PC-9 (cell line): Measurements from ENCODE around the gene TEX30. TPM values are rescaled to one million over a fixed set of nuclear protein-coding genes. Genes with fewer than 3 reads are reported as not detected.

Experiments
- BruUV-seq: library from RNA; stranded (reverse); fragments of 400-500 nt; replicated peaks from 2 replicates; lab custom pipeline; 2021; lab: Mats Ljungman, UMichigan
- CTCF ChIA-PET: fragments of 300-600 bp; sonication (Branson Sonifier 250); formaldehyde crosslinking; loops from one replicate; lab custom pipeline; 2022; ENCODE audit warnings: antibody characterized with exemption; lab: Charles Lee
- POLR2A ChIA-PET: fragments of 300-600 bp; sonication (Branson Sonifier 250); formaldehyde crosslinking; loops from one replicate; lab custom pipeline; 2022; ENCODE audit warnings: antibody characterized with exemption; ENCODE audit not compliant: unreplicated experiment; lab: Charles Lee
- DNase-seq, 2 experiments: peaks; one replicate each; pipeline versions ENCODE4 v3.0.0 to v3.0.0-alpha.2; 2015 to 2022; ENCODE audit warnings: mixed read lengths in 1 of 2
- H2AFZ ChIP-seq: fragments of 200-600 bp; sonication (generic); 2 replicates; pipeline ENCODE4 v1.8.1; 2017; ENCODE audit warnings: antibody characterized with exemption
- H3F3A ChIP-seq: fragments of 200-600 bp; sonication (generic); 2 replicates; pipeline ENCODE4 v1.8.1; 2017; ENCODE audit warnings: antibody characterized with exemption, mild to moderate bottlenecking, low read depth; ENCODE audit not compliant: insufficient read depth
- H3K27ac ChIP-seq: fragments of 200-600 bp; sonication (generic); 2 replicates; pipeline ENCODE4 v1.6.1; 2016; ENCODE audit warnings: mixed run types
- H3K27me3 ChIP-seq: fragments of 200-600 bp; sonication (generic); 2 replicates; pipeline ENCODE4 v1.6.1; 2016; ENCODE audit warnings: low read depth, mixed run types; ENCODE audit not compliant: insufficient read depth
- H3K36me3 ChIP-seq: fragments of 200-600 bp; sonication (generic); 2 replicates; pipeline ENCODE4 v1.6.1; 2016; ENCODE audit warnings: low read depth, mixed run types
- H3K4me1 ChIP-seq: fragments of 200-600 bp; sonication (generic); replicated peaks from 2 replicates; pipeline ENCODE4 v1.6.1; 2016; ENCODE audit warnings: mixed run types; ENCODE audit not compliant: insufficient read depth
- H3K4me2 ChIP-seq: fragments of 200-600 bp; sonication (generic); 2 replicates; pipeline ENCODE4 v1.6.1; 2017; ENCODE audit warnings: mixed run types
- H3K4me3 ChIP-seq: fragments of 200-600 bp; sonication (generic); 2 replicates; pipeline ENCODE4 v1.6.1; 2016; ENCODE audit warnings: mixed run types
- H3K79me2 ChIP-seq: fragments of 200-600 bp; sonication (generic); 2 replicates; pipeline ENCODE4 v1.6.1; 2017; ENCODE audit warnings: low read depth, mixed run types
- H3K9me2 ChIP-seq: fragments of 200-600 bp; sonication (generic); 2 replicates; pipeline ENCODE4 v1.8.1; 2017; ENCODE audit warnings: mild to moderate bottlenecking; ENCODE audit not compliant: insufficient read depth
- H3K9me3 ChIP-seq: fragments of 200-600 bp; sonication (generic); 2 replicates; pipeline ENCODE4 v1.8.1; 2016; ENCODE audit warnings: low read depth; ENCODE audit not compliant: insufficient read depth
- H4K20me1 ChIP-seq: fragments of 200-600 bp; sonication (generic); 2 replicates; pipeline ENCODE4 v1.8.1; 2017; ENCODE audit not compliant: insufficient read depth
- EZH2 ChIP-seq: fragments of 200-600 bp; sonication (generic); IDR thresholded peaks from 2 replicates; pipeline ENCODE4 v1.8.0; 2017; ENCODE audit warnings: antibody characterized with exemption, low read depth
- intact Hi-C: fragments of 100-400 bp; cut with micrococcal nuclease; formaldehyde crosslinking; loops from one replicate; pipeline ENCODE4 v1.10.0; 2022; ENCODE audit not compliant: unreplicated experiment
- total RNA-seq: library from RNA; stranded (reverse); gene quantifications from 2 replicates; pipeline ENCODE4 v1.2.3, GENCODE V29; 2021
- TF ChIP-seq, protein P1 (sequence below): fragments of 200-600 bp; sonication (generic); conservative IDR thresholded peaks from 2 replicates; pipeline ENCODE4 v1.6.1; 2017; ENCODE audit warnings: mixed run types, antibody characterized with exemption, mild to moderate bottlenecking, moderate library complexity

Gene TEX30
- total RNA-seq, 1 experiment from 2014 or later: 13.1 TPM

DNA sequence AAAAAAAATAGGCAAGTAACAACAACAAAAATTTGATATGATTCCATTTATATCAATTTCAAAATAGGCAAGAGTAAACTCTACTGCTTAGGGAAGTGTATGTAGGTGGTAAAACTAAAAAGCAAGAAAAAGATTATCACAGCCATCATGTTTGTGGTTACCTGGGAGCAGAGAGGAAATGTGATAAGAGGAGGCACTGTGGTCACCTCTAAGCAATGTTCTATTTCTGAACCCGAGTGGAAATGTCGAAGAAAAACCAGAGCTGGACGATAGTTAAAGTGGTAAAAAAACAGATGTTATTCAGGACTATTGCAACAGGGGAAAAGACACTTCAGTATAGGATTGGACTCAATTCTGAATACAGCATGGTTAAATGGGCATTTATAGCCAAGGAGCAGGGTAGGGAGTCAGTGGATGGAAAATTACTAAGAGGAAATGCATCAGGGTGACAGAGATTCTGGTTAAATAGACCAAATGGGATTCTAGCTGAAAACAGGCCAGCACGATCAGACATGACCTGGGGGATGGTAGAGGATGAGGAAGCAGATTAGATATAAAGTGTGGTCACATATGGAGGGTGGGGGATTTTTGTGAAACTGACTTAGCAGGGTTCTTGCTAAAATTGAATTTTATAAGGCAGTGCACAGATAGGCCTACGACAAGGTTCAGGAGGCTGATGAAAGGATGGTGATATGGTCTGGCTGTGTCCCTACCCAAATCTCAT lies 6.0 kb upstream of the TEX30 start:
- intact Hi-C loops: no loop called here
- no peak overlapping the region for H3K4me3 ChIP-seq
- TF ChIP-seq, protein P1, sequence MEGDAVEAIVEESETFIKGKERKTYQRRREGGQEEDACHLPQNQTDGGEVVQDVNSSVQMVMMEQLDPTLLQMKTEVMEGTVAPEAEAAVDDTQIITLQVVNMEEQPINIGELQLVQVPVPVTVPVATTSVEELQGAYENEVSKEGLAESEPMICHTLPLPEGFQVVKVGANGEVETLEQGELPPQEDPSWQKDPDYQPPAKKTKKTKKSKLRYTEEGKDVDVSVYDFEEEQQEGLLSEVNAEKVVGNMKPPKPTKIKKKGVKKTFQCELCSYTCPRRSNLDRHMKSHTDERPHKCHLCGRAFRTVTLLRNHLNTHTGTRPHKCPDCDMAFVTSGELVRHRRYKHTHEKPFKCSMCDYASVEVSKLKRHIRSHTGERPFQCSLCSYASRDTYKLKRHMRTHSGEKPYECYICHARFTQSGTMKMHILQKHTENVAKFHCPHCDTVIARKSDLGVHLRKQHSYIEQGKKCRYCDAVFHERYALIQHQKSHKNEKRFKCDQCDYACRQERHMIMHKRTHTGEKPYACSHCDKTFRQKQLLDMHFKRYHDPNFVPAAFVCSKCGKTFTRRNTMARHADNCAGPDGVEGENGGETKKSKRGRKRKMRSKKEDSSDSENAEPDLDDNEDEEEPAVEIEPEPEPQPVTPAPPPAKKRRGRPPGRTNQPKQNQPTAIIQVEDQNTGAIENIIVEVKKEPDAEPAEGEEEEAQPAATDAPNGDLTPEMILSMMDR: no peak
- TF ChIP-seq EZH2: no peak
- no peak overlapping the region for H3K27ac ChIP-seq
- no peaks in the 10 kb centered on the region for H3K27me3 ChIP-seq
- no peak overlapping the region; the same call in 1 of the 2 replicates for H2AFZ ChIP-seq
- CTCF ChIA-PET: no interaction called here
- no peaks in the 10 kb centered on the region for H3K79me2 ChIP-seq
- no peak overlapping the region for H3K4me2 ChIP-seq
- POLR2A ChIA-PET: no interaction called here
- DNase-seq: no peak
- H3K9me2 ChIP-seq: no peaks in the 10 kb centered on the region
- H3K4me1 ChIP-seq: no peaks in the 10 kb centered on the region; the same call in 1 of the 2 replicates
- H3F3A ChIP-seq: no peaks in the 10 kb centered on the region; the same call in 1 of the 2 replicates
- BruUV-seq: no TSS peak
- no peaks in the 10 kb centered on the region for H3K36me3 ChIP-seq
- no peaks in the 10 kb centered on the region for H4K20me1 ChIP-seq
- no peaks in the 10 kb centered on the region for H3K9me3 ChIP-seq

DNA sequence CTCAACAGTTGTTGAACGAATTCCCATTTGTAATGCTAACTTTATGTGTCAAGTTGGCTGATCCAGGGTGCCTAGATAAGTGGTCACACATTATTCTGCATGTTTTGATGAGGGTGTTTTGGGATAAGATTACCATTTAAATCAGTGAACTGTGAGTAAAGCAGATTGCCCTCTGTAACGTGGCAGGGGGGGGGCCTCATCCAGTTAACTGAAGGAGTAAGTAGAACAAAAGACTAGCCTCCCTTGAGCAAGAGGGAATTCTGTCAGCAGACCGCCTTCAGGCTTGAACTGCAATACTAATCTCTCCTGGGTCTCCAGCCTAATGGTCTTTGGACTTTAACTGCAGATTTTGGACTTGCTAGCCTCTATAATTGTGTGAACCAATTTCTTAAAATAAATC lies 4.2 kb upstream of the TEX30 start:
- H4K20me1 ChIP-seq: no peaks in the 10 kb centered on the region
- H2AFZ ChIP-seq: no peak overlapping the region
- H3K79me2 ChIP-seq: 0 out of 2 replicates have a peak, but pooled peaks cover 4% of the 10 kb centered on the region
- intact Hi-C loops: no loop called here
- ChIA-PET POLR2A (no interaction called here), CTCF (no interaction called here)
- H3K36me3 ChIP-seq: no peaks in the 10 kb centered on the region
- BruUV-seq: no TSS peak
- H3K4me3 ChIP-seq: no peak overlapping the region
- no peak overlapping the region for H3K27ac ChIP-seq
- H3K9me2 ChIP-seq: no peaks in the 10 kb centered on the region
- no peak overlapping the region for H3K4me2 ChIP-seq
- H3K4me1 ChIP-seq: peaks cover 6% of the 10 kb centered on the region
- no peaks in the 10 kb centered on the region for H3K9me3 ChIP-seq
- H3F3A ChIP-seq: no peaks in the 10 kb centered on the region; the same call in 1 of the 2 replicates
- no peak for DNase-seq
- TF ChIP-seq, protein P1: no peak
- TF ChIP-seq EZH2: no peak
- no peaks in the 10 kb centered on the region for H3K27me3 ChIP-seq

DNA sequence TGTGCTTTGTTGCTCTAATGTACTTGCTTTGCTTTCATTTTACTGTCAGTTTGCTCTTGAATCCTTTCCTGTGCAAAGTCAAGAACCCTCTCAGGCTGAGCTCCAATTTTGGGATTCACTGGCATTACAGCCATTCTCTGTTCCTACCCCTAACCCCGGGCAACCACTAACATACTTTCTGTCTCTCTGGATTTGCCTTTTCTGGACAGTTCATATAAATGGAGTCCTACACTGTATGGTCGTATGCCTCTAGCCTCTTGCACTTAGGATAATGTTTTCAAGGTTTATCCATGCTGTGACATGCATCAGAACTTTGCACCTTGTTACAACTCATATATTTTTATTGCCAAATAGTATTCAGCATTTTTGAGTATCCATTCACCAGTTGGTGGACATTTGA lies 2.7 kb upstream of the TEX30 start:
- Histone ChIP-seq H3K79me2 (peaks cover 15% of the 10 kb centered on the region), H3K4me3 (no peak overlapping the region), H3K4me1 (peaks cover 11% of the 10 kb centered on the region), H4K20me1 (no peaks in the 10 kb centered on the region), H3K27me3 (no peaks in the 10 kb centered on the region), H3K9me3 (no peaks in the 10 kb centered on the region), H3F3A (no peaks in the 10 kb centered on the region; the same call in 1 of the 2 replicates), H3K27ac (no peak overlapping the region), H3K9me2 (no peaks in the 10 kb centered on the region), H3K36me3 (no peaks in the 10 kb centered on the region), H3K4me2 (no peak overlapping the region), H2AFZ (no peak overlapping the region)
- no TSS peak for BruUV-seq
- ChIA-PET CTCF (no interaction called here), POLR2A (no interaction called here)
- TF ChIP-seq, protein P1: no peak
- no peak for TF ChIP-seq EZH2
- DNase-seq: no peak
- intact Hi-C loops: no loop called here
